MM.1S (cell line): ENCODE results near the gene PCED1B.

ENCODE experiments used
- DNase-seq: peaks from one replicate; pipeline ENCODE4 v3.0.0-alpha.2; 2015
- H2AFZ ChIP-seq: fragments of 300-600 bp; sonication (generic); 2 replicates; pipeline ENCODE4 v1.6.0; 2016; ENCODE audit warnings: antibody characterized with exemption, low read length
- H3F3A ChIP-seq: fragments of 300-600 bp; sonication (generic); 2 replicates; pipeline ENCODE4 v1.6.1; 2016; ENCODE audit warnings: mild to moderate bottlenecking, antibody characterized with exemption, low read length, moderate library complexity, mixed read lengths; ENCODE audit not compliant: insufficient read depth
- H3K27ac ChIP-seq: fragments of 300-600 bp; sonication (generic); 2 replicates; pipeline ENCODE4 v1.5.1; 2016; ENCODE audit warnings: mild to moderate bottlenecking, low read length
- H3K27me3 ChIP-seq: fragments of 300-600 bp; sonication (generic); replicated peaks from 2 replicates; pipeline ENCODE4 v1.6.0; 2016; ENCODE audit warnings: low read length; ENCODE audit not compliant: insufficient read depth
- H3K36me3 ChIP-seq: fragments of 300-600 bp; sonication (generic); replicated peaks from 2 replicates; pipeline ENCODE4 v1.6.1; 2016; ENCODE audit warnings: mild to moderate bottlenecking, low read length, mixed read lengths; ENCODE audit not compliant: insufficient read depth
- H3K4me1 ChIP-seq: fragments of 300-600 bp; sonication (generic); 2 replicates; pipeline ENCODE4 v1.6.1; 2016; ENCODE audit warnings: low read length, mixed read lengths
- H3K4me2 ChIP-seq: fragments of 300-600 bp; sonication (generic); 2 replicates; pipeline ENCODE4 v1.6.0; 2016; ENCODE audit warnings: low read depth, low read length
- H3K4me3 ChIP-seq: fragments of 300-600 bp; sonication (generic); 2 replicates; pipeline ENCODE4 v1.5.1; 2016; ENCODE audit warnings: low read length, mixed read lengths
- H3K79me2 ChIP-seq: fragments of 300-600 bp; sonication (generic); 2 replicates; pipeline ENCODE4 v1.6.1; 2016; ENCODE audit warnings: mixed run types, low read length, mixed read lengths
- H3K9ac ChIP-seq: fragments of 300-600 bp; sonication (generic); 2 replicates; pipeline ENCODE4 v1.6.1; 2016; ENCODE audit warnings: low read length, mixed read lengths
- H3K9me2 ChIP-seq: fragments of 300-600 bp; sonication (generic); replicated peaks from 2 replicates; pipeline ENCODE4 v1.6.1; 2016; ENCODE audit warnings: mild to moderate bottlenecking, low read length, mixed read lengths; ENCODE audit not compliant: insufficient read depth
- H3K9me3 ChIP-seq: fragments of 300-600 bp; sonication (generic); replicated peaks from 2 replicates; pipeline ENCODE4 v1.6.1; 2016; ENCODE audit warnings: mild to moderate bottlenecking, low read length, mixed read lengths; ENCODE audit not compliant: insufficient read depth
- H4K20me1 ChIP-seq: fragments of 300-600 bp; sonication (generic); 2 replicates; pipeline ENCODE4 v1.6.1; 2016; ENCODE audit warnings: mild to moderate bottlenecking, low read length, moderate library complexity, mixed read lengths; ENCODE audit not compliant: insufficient read depth
- EZH2 ChIP-seq: fragments of 300-600 bp; sonication (generic); optimal IDR thresholded peaks from 2 replicates; pipeline ENCODE3; 2017; ENCODE audit warnings: low read depth, mild to moderate bottlenecking, antibody characterized with exemption, low read length, mixed read lengths
- EZH2phosphoT487 ChIP-seq: fragments of 300-600 bp; sonication (generic); IDR thresholded peaks from 2 replicates; pipeline ENCODE4 v1.6.1; 2018; ENCODE audit warnings: antibody characterized with exemption, low read length
- TF ChIP-seq, protein P1 (sequence below): fragments of 300-600 bp; sonication (generic); IDR thresholded peaks from 2 replicates; pipeline ENCODE4 v1.5.1; 2016; ENCODE audit warnings: antibody characterized with exemption, low read length, mixed read lengths

Gene PCED1B

GRCh38 chr12:47105914-47106674 lies 26.7 kb downstream of the PCED1B start:
- Histone ChIP-seq H3K36me3 (no peaks in the 10 kb centered on the region), H4K20me1 (no peaks in the 10 kb centered on the region), H3F3A (no peaks in the 10 kb centered on the region), H3K9me3 (no peaks in the 10 kb centered on the region), H3K79me2 (no peaks in the 10 kb centered on the region), H2AFZ (no peak overlapping the region), H3K4me1 (no peaks in the 10 kb centered on the region), H3K4me3 (no peak overlapping the region), H3K9ac (no peak overlapping the region), H3K9me2 (no peaks in the 10 kb centered on the region), H3K27ac (no peak overlapping the region), H3K4me2 (no peak overlapping the region), H3K27me3 (no peaks in the 10 kb centered on the region)
- TF ChIP-seq EZH2 (no peak), EZH2phosphoT487 (no peak)
- TF ChIP-seq, protein P1, sequence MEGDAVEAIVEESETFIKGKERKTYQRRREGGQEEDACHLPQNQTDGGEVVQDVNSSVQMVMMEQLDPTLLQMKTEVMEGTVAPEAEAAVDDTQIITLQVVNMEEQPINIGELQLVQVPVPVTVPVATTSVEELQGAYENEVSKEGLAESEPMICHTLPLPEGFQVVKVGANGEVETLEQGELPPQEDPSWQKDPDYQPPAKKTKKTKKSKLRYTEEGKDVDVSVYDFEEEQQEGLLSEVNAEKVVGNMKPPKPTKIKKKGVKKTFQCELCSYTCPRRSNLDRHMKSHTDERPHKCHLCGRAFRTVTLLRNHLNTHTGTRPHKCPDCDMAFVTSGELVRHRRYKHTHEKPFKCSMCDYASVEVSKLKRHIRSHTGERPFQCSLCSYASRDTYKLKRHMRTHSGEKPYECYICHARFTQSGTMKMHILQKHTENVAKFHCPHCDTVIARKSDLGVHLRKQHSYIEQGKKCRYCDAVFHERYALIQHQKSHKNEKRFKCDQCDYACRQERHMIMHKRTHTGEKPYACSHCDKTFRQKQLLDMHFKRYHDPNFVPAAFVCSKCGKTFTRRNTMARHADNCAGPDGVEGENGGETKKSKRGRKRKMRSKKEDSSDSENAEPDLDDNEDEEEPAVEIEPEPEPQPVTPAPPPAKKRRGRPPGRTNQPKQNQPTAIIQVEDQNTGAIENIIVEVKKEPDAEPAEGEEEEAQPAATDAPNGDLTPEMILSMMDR: no peak
- DNase-seq: no peak

- Histone ChIP-seq H4K20me1 (no peaks in the 10 kb centered on the region), H3K4me1 (no peaks in the 10 kb centered on the region)
Measured at GRCh38 chr12:47107446-47107845, 28.0 kb downstream of the PCED1B start.

GRCh38 chr12:47107926-47108325 lies 28.5 kb downstream of the PCED1B start:
- no peaks in the 10 kb centered on the region for H3K9me2 ChIP-seq
- H3K4me1 ChIP-seq: no peaks in the 10 kb centered on the region
- H2AFZ ChIP-seq: no peak overlapping the region
- H3K9ac ChIP-seq: no peak overlapping the region
- TF ChIP-seq EZH2: no peak
- TF ChIP-seq, protein P1: no peak
- TF ChIP-seq EZH2phosphoT487: no peak
- H3K27me3 ChIP-seq: no peaks in the 10 kb centered on the region
- H3K27ac ChIP-seq: no peak overlapping the region
- no peaks in the 10 kb centered on the region for H3K36me3 ChIP-seq
- no peaks in the 10 kb centered on the region for H3K9me3 ChIP-seq
- DNase-seq: no peak
- H4K20me1 ChIP-seq: no peaks in the 10 kb centered on the region
- H3K4me3 ChIP-seq: no peak overlapping the region
- no peaks in the 10 kb centered on the region for H3K79me2 ChIP-seq
- H3K4me2 ChIP-seq: no peak overlapping the region
- no peaks in the 10 kb centered on the region for H3F3A ChIP-seq

More at GRCh38 chr12:47107446-47107845, 28.0 kb downstream of the PCED1B start:
- Histone ChIP-seq H3K27ac (no peak overlapping the region), H3K27me3 (no peaks in the 10 kb centered on the region), H3K36me3 (no peaks in the 10 kb centered on the region), H3K9me2 (no peaks in the 10 kb centered on the region), H3K9ac (no peak overlapping the region), H3K79me2 (no peaks in the 10 kb centered on the region), H3F3A (no peaks in the 10 kb centered on the region), H3K4me3 (no peak overlapping the region), H2AFZ (no peak overlapping the region), H3K9me3 (no peaks in the 10 kb centered on the region), H3K4me2 (no peak overlapping the region)
- no peak for DNase-seq
- TF ChIP-seq EZH2phosphoT487 (no peak), EZH2 (no peak)
- TF ChIP-seq, protein P1: no peak
